Smooth muscle cell (in vitro differentiated cells): Measurements from ENCODE around the gene ZNF735. TPM values are rescaled to one million over a fixed set of nuclear protein-coding genes. Genes with fewer than 3 reads are reported as not detected.
"Not testable (repeated sequence)": the region's sequence is repeated elsewhere in the genome, so short reads cannot be mapped to it uniquely, and the experiment has no call there.

ENCODE experiments used
- DNase-seq: peaks from one replicate; lab custom pipeline; 2025; ENCODE audit not compliant: unreplicated experiment; lab: John Stamatoyannopoulos, UW
- H2AFZ ChIP-seq: fragments of 200-600 bp; sonication (generic); 2 replicates; pipeline ENCODE4 v1.6.0; 2016; ENCODE audit warnings: antibody characterized with exemption, low read depth, mild to moderate bottlenecking
- H3F3A ChIP-seq: fragments of 200-600 bp; sonication (generic); 2 replicates; pipeline ENCODE4 v1.6.0; 2017; ENCODE audit warnings: antibody characterized with exemption, low read depth
- H3K27ac ChIP-seq: fragments of 200-600 bp; sonication (generic); 2 replicates; pipeline ENCODE4 v1.5.1; 2016; ENCODE audit warnings: low read depth, mild to moderate bottlenecking
- H3K27me3 ChIP-seq: fragments of 200-600 bp; sonication (generic); 2 replicates; pipeline ENCODE4 v1.6.1; 2016; ENCODE audit warnings: low read depth, mild to moderate bottlenecking
- H3K36me3 ChIP-seq: fragments of 200-600 bp; sonication (generic); 2 replicates; pipeline ENCODE4 v1.5.1; 2016; ENCODE audit warnings: low read depth
- H3K4me1 ChIP-seq: fragments of 200-600 bp; sonication (generic); 2 replicates; pipeline ENCODE4 v1.5.1; 2016; ENCODE audit warnings: low read depth
- H3K4me2 ChIP-seq: fragments of 200-600 bp; sonication (generic); 2 replicates; pipeline ENCODE4 v1.6.0; 2016; ENCODE audit warnings: mild to moderate bottlenecking
- H3K4me3 ChIP-seq: fragments of 200-600 bp; sonication (generic); 2 replicates; pipeline ENCODE4 v1.5.1; 2016; ENCODE audit warnings: mild to moderate bottlenecking
- H3K79me2 ChIP-seq: fragments of 200-600 bp; sonication (generic); 2 replicates; pipeline ENCODE4 v1.6.0; 2016; ENCODE audit warnings: low read depth, mild to moderate bottlenecking
- H3K9ac ChIP-seq: fragments of 200-600 bp; sonication (generic); 2 replicates; pipeline ENCODE4 v1.6.0; 2016; ENCODE audit warnings: low read depth
- H3K9me3 ChIP-seq: fragments of 200-600 bp; sonication (generic); replicated peaks from 2 replicates; pipeline ENCODE4 v1.5.1; 2016; ENCODE audit warnings: low read depth
- H4K20me1 ChIP-seq: fragments of 200-600 bp; sonication (generic); 2 replicates; pipeline ENCODE4 v1.6.0; 2016; ENCODE audit warnings: low read depth
- WGBS: methylation state at CpG from one replicate; pipeline ENCODE4 v1.1.7; 2016; ENCODE audit warnings: low lambda C conversion rate; 5-methylcytosine and 5-hydroxymethylcytosine counted together
- polyA plus RNA-seq: library from polyadenylated mRNA; unstranded; fragments of >200 nt; fragmentation: Nextera tagmentation; extraction: Ambion mirVana; gene quantifications from 2 replicates; pipeline ENCODE4 v1.2.1, GENCODE V29; 2016
- total RNA-seq: library from RNA; depleted of rRNA; stranded (reverse); fragments of >200 nt; gene quantifications from 2 replicates; pipeline ENCODE4 v1.2.3, GENCODE V29; 2014
- TF ChIP-seq, protein P1 (sequence below): fragments of 200-600 bp; sonication (generic); IDR thresholded peaks from 2 replicates; pipeline ENCODE4 v1.5.1; 2017; ENCODE audit warnings: borderline replicate concordance, mild to moderate bottlenecking, antibody characterized with exemption; ENCODE audit not compliant: insufficient read depth, poor library complexity, severe bottlenecking

The ZNF735 gene
- total RNA-seq = not detected in 2 replicates
- polyA plus RNA-seq = not detected in 2 replicates

DNA sequence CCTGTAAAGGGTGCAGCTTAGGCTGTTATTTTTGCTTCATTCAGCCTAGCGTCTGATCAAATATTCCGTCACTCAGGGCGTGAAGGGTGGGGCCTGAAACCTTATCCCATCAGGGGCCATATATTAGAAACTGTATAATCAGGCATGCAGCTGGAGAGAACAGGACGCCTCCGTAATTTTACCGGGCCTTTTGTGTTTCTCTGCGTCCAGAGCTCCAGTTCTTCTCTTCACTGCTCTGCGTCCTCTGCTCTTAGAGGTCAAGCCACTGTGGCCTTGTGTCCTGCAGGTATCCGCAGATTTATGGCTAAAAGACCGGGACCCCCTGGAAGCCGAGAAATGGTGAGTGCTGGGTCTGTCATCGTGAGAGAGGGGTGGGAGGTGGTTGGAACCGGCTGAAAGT is at the start of gene ZNF735:
ZNF735 (plus strand) TSS at position 301 of the 400 bp plus-strand sequence; CDS start at position 301, 0 bp downstream.
- no peak for DNase-seq
- H2AFZ ChIP-seq = no peak within 1 kb of the TSS
- H3K4me1 ChIP-seq = no peaks in the 10 kb centered on the region
- H3K9ac ChIP-seq = no peak within 1 kb of the TSS
- H3K36me3 ChIP-seq = no peaks in the 10 kb centered on the region
- no peaks in the 10 kb centered on the region for H3F3A ChIP-seq
- H3K9me3 ChIP-seq = peaks cover under 1% of the 10 kb centered on the region
- H3K4me2 ChIP-seq = no peak within 1 kb of the TSS
- H3K27me3 ChIP-seq = no peaks in the 10 kb centered on the region
- TF ChIP-seq, protein P1, sequence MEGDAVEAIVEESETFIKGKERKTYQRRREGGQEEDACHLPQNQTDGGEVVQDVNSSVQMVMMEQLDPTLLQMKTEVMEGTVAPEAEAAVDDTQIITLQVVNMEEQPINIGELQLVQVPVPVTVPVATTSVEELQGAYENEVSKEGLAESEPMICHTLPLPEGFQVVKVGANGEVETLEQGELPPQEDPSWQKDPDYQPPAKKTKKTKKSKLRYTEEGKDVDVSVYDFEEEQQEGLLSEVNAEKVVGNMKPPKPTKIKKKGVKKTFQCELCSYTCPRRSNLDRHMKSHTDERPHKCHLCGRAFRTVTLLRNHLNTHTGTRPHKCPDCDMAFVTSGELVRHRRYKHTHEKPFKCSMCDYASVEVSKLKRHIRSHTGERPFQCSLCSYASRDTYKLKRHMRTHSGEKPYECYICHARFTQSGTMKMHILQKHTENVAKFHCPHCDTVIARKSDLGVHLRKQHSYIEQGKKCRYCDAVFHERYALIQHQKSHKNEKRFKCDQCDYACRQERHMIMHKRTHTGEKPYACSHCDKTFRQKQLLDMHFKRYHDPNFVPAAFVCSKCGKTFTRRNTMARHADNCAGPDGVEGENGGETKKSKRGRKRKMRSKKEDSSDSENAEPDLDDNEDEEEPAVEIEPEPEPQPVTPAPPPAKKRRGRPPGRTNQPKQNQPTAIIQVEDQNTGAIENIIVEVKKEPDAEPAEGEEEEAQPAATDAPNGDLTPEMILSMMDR = no peak
- 82% methylated on average over 13 of the region's 13 CpGs for WGBS
- H3K79me2 ChIP-seq = no peaks in the 10 kb centered on the region
- H3K4me3 ChIP-seq = no peak within 1 kb of the TSS
- no peak within 1 kb of the TSS for H3K27ac ChIP-seq
- H4K20me1 ChIP-seq = no peaks in the 10 kb centered on the region

DNA sequence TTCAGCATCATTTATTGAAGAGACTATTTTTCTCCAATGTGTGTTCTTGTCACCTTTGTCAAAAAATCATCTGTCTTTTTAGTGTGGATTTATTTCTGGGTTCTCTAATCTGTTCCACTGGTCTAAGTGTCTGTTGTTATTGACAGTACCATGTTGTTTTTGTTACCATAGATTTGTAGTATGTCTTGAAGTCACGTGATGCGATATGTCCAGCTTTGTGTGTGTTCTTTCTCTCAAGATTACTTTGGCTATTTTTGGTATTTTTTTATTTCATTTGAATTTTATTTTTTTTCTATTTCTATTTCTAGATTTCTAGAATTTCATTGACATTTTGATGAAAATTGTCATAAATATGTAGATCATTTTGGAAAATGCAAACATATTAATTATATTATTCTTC is 36.0 kb upstream of the ZNF735 start:
- H4K20me1 ChIP-seq, H3K4me3 ChIP-seq, H3K4me1 ChIP-seq, H2AFZ ChIP-seq, H3K9me3 ChIP-seq, H3K79me2 ChIP-seq, H3K9ac ChIP-seq, H3F3A ChIP-seq, DNase-seq, H3K27ac ChIP-seq, H3K27me3 ChIP-seq, H3K4me2 ChIP-seq, H3K36me3 ChIP-seq: not testable (repeated sequence)
- WGBS = 59% methylated on average over 2 of the region's 2 CpGs

DNA sequence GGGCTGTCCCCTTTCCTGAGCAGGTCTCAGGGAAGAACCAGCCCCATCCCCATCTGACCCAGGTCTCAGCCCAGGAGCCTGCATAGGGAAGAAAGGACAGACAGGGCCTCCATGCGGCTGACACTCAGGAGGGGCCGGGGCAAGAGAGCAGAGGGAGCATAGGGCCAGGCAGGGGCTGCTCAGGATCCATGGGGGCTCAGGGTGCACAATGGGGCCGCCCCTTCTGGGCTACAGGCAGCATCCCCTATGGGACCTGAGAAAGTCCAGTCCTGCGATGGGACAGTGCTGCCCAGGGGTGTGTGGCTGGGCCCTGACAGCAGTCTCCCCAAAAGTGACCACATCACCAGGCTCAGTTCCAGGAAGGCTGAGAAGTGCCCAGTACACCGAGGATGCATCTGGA is 32.7 kb upstream of the ZNF735 start:
- H3K9ac ChIP-seq = no peak overlapping the region
- H3F3A ChIP-seq = no peaks in the 10 kb centered on the region
- H3K4me3 ChIP-seq = no peak overlapping the region
- no peaks in the 10 kb centered on the region for H3K36me3 ChIP-seq
- H2AFZ ChIP-seq = no peak overlapping the region
- no peaks in the 10 kb centered on the region for H4K20me1 ChIP-seq
- TF ChIP-seq, protein P1 = no peak
- 69% methylated on average over 5 of the region's 5 CpGs for WGBS
- H3K4me2 ChIP-seq = no peak overlapping the region
- DNase-seq = no peak
- H3K9me3 ChIP-seq = peaks cover 4% of the 10 kb centered on the region
- H3K27me3 ChIP-seq = no peaks in the 10 kb centered on the region
- no peaks in the 10 kb centered on the region for H3K79me2 ChIP-seq
- no peak overlapping the region for H3K27ac ChIP-seq
- no peaks in the 10 kb centered on the region for H3K4me1 ChIP-seq

DNA sequence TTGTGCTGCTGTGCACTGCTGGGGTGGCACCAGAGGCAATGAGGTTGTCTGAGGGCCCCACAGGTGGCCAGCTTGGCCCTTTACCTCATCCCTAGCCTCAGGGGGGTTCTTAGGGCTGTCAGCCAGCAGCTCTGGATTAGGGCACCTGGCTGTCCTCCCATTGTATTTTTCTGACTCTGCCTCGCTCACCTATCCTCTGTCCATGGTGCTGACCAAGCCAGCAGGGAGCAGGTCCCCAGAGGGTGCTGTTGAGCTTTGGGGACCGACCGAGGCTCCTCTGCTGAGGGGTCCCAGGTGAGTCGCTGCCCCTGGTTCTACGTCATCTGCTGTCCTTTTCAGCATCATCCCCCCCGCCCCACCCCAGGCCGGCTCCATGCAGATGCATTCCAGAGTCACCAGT is 32.1 kb upstream of the ZNF735 start:
- H4K20me1 ChIP-seq = no peaks in the 10 kb centered on the region
- no peak overlapping the region for H3K9ac ChIP-seq
- H3K4me2 ChIP-seq = no peak overlapping the region
- no peak for DNase-seq
- WGBS = 79% methylated on average over 7 of the region's 7 CpGs
- no peak overlapping the region for H3K4me3 ChIP-seq
- no peaks in the 10 kb centered on the region for H3K79me2 ChIP-seq
- H3K27ac ChIP-seq = no peak overlapping the region
- H2AFZ ChIP-seq = no peak overlapping the region
- no peaks in the 10 kb centered on the region for H3K27me3 ChIP-seq
- H3K9me3 ChIP-seq = peaks cover 4% of the 10 kb centered on the region
- no peaks in the 10 kb centered on the region for H3K36me3 ChIP-seq
- no peaks in the 10 kb centered on the region for H3K4me1 ChIP-seq
- TF ChIP-seq, protein P1 = no peak
- no peaks in the 10 kb centered on the region for H3F3A ChIP-seq
